Suprapubic skin (tissue), 3 donors: Measurements from ENCODE around the gene PF4V1.

Experiments used
- CTCF ChIP-seq, 2 donors: fragments of 200-600 bp in 1 of 2; fragments of 450-650 bp in 1 of 2; sonication (generic) in 1 of 2; IDR thresholded peaks; one replicate each; pipeline ENCODE4 v1.5.1; 2016 to 2019; ENCODE audit warnings: antibody characterized with exemption in 2 of 2, mild to moderate bottlenecking in 1 of 2, moderate library complexity in 1 of 2
- EP300 ChIP-seq: sonication (generic); formaldehyde crosslinking; IDR thresholded peaks from one replicate; pipeline ENCODE4 v1.6.1; 2017; ENCODE audit warnings: antibody characterized with exemption
- POLR2A ChIP-seq, 2 donors: fragments of 450-650 bp; IDR thresholded peaks; one replicate each; pipeline ENCODE4 v1.6.1; 2017; ENCODE audit warnings: antibody characterized with exemption in 2 of 2, mild to moderate bottlenecking in 2 of 2, moderate library complexity in 2 of 2

DNA sequence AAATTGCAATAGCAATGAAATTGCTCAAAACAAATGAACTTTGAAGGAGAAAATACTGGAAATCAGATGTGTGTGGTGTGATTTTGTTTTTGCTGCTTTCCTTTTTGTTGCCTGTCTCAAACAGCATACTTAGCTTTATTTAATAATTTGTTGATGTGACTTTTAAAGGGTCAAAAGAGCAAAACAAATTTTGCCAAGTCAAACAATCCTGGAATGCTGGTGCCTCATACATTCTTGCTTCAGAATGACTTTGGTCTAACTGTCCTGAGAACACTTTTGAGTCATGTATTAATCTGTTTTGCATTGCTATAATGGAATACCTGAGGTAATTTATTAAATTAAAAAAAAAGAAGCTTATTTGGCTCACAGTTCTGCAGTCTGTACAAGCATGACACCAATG is 3.4 kb downstream of the PF4V1 start:
- TF ChIP-seq POLR2A (IDR thresholded peaks at IDR 0.05), result no peak
- TF ChIP-seq EP300, result no peak
- no peak for TF ChIP-seq CTCF (IDR thresholded peaks at IDR 0.05)
